Measurements from ENCODE around the gene COL27A1.
"Not testable (repeated sequence)": the region's sequence is repeated elsewhere in the genome, so short reads cannot be mapped to it uniquely, and the experiment has no call there.

Gene COL27A1

GRCh38 chr9:114327749-114328148 lies 172.4 kb downstream of the COL27A1 start:
- H3K4me3 ChIP-seq (ENCODE audit: low read depth, low read length) = no peak overlapping the region
- no peak for DNase-seq (ENCODE audit: low read depth)
- no peak for TF ChIP-seq CTCF (conservative IDR thresholded peaks at IDR 0.05; ENCODE audit: low read depth, low read length)

GRCh38 chr9:114328357-114328820 lies 173.1 kb downstream of the COL27A1 start:
- H3K4me3 ChIP-seq (ENCODE audit: low read depth, low read length); DNase-seq (ENCODE audit: low read depth): not testable (repeated sequence)

- not testable (repeated sequence) for DNase-seq (ENCODE audit: low read depth); H3K4me3 ChIP-seq (ENCODE audit: low read depth, low read length)
Measured at GRCh38 chr9:114328937-114329624, 173.7 kb downstream of the COL27A1 start.

- not testable (repeated sequence) for DNase-seq (ENCODE audit: low read depth); H3K4me3 ChIP-seq (ENCODE audit: low read depth, low read length)
Measured at GRCh38 chr9:114329625-114330022, 174.3 kb downstream of the COL27A1 start, which contains the start of gene ORM2. ORM2 (plus strand) TSS chr9:114329869; CDS start chr9:114329905, 36 bp downstream.

GRCh38 chr9:114330636-114331035 lies 175.3 kb downstream of the COL27A1 start:
- no peak for TF ChIP-seq CTCF (conservative IDR thresholded peaks at IDR 0.05; ENCODE audit: low read depth, low read length)
- DNase-seq (ENCODE audit: low read depth) = no peak
- H3K4me3 ChIP-seq (ENCODE audit: low read depth, low read length) = no peak overlapping the region

- not testable (repeated sequence) for H3K4me3 ChIP-seq (ENCODE audit: low read depth, low read length); DNase-seq (ENCODE audit: low read depth)
Measured at GRCh38 chr9:114331229-114332195, 176.2 kb downstream of the COL27A1 start.

- H3K4me3 ChIP-seq (ENCODE audit: low read depth, low read length); DNase-seq (ENCODE audit: low read depth): not testable (repeated sequence)
Measured at GRCh38 chr9:114332474-114333040, 177.2 kb downstream of the COL27A1 start.

GRCh38 chr9:114333718-114334117 lies 178.4 kb downstream of the COL27A1 start:
- H3K4me3 ChIP-seq (ENCODE audit: low read depth, low read length); DNase-seq (ENCODE audit: low read depth): not testable (repeated sequence)

- DNase-seq (ENCODE audit: low read depth) = no peak
- H3K4me3 ChIP-seq (ENCODE audit: low read depth, low read length) = no peak overlapping the region
- TF ChIP-seq CTCF (conservative IDR thresholded peaks at IDR 0.05; ENCODE audit: low read depth, low read length) = no peak
Measured at GRCh38 chr9:114334490-114334889, 179.2 kb downstream of the COL27A1 start.

- DNase-seq (ENCODE audit: low read depth) = no peak
- TF ChIP-seq CTCF (conservative IDR thresholded peaks at IDR 0.05; ENCODE audit: low read depth, low read length) = no peak
- no peak overlapping the region for H3K4me3 ChIP-seq (ENCODE audit: low read depth, low read length)
Measured at GRCh38 chr9:114335745-114336144, 180.4 kb downstream of the COL27A1 start.
